ENCODE data around the gene VPS25. TPM values are rescaled to one million over a fixed set of nuclear protein-coding genes. Genes with fewer than 3 reads are reported as not detected.

Gene VPS25
- total RNA-seq, 2 donors from 2014 or later = 18.5 to 24.2 TPM

DNA sequence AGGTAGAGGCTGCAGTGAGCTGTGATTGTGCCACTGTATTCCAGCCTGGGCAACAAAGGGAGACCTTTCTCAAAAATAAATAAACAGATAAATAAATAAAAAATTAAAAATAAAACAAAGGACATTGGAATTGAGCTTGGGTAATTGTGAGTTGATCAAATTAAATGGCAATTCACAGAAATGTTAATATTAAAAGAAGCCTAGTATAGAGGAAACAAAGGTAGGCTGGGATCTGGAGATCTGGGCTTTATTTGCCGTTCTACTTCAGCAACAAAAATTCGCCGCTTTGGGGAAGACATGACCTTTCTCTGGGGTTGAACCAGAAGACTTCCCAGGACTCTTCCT, 332 bp upstream of the VPS25 start:
- ATAC-seq (ENCODE audit: insufficient number of reproducible peaks, low FRiP score, low read depth) = no peak

DNA sequence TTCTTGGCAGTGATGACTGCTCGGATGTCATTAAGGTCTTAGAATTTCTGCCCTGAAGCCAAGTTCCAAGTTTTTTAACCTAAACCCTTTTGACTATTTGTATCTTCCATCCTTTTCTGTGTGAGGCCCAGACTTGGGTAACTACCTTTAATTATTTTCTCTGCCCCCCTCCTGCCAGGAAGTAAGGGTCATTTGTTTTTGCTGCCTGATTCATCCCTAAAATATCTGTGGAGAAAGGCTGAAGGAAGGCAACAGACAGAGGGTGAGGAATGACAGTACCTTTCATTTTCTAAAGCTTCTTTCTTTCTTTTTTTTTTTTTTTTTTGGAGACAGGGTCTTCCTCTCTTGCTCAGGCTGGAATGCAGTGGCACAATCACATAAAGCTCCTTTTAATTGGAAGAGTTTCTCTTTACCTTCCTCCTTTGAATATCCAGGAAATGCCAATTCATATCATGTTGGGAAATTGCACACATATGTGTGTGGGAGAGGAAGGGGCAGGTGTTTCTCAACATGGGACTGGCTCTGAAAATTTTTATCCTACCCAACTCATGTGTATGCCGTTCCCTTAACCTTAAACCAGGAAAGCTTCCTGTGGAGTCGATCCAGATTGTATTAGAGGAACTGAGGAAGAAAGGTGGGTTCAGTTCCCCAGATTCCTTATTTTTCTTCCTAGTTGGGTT, 957 bp downstream of the VPS25 start:
- Histone ChIP-seq H3K36me3 (peaks cover 36% of the 10 kb centered on the region), H3K4me3 (peak overlapping the region; percentile 91), H3K27me3 (replicated peaks; ENCODE audit: insufficient read depth) (no peaks in the 10 kb centered on the region), H3K9me3 (no peaks in the 10 kb centered on the region), H3K27ac (peak overlapping the region in 1 of 2 donors; percentile 82), H3K4me1 (ENCODE audit: control insufficient read depth in 1 of 2, low read depth in 2 of 2) (peaks cover 3 to 8% of the 10 kb centered on the region in 2 donors)
- ATAC-seq (ENCODE audit: insufficient number of reproducible peaks, low FRiP score, low read depth) (no peak), DNase-seq (ENCODE audit: low spot score) (no peak)
- TF ChIP-seq, protein P1, sequence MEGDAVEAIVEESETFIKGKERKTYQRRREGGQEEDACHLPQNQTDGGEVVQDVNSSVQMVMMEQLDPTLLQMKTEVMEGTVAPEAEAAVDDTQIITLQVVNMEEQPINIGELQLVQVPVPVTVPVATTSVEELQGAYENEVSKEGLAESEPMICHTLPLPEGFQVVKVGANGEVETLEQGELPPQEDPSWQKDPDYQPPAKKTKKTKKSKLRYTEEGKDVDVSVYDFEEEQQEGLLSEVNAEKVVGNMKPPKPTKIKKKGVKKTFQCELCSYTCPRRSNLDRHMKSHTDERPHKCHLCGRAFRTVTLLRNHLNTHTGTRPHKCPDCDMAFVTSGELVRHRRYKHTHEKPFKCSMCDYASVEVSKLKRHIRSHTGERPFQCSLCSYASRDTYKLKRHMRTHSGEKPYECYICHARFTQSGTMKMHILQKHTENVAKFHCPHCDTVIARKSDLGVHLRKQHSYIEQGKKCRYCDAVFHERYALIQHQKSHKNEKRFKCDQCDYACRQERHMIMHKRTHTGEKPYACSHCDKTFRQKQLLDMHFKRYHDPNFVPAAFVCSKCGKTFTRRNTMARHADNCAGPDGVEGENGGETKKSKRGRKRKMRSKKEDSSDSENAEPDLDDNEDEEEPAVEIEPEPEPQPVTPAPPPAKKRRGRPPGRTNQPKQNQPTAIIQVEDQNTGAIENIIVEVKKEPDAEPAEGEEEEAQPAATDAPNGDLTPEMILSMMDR (IDR thresholded peaks at IDR 0.05) = no peak

More for the DNA sequence above, 332 bp upstream of the VPS25 start:
- TF ChIP-seq, protein P1 (IDR thresholded peaks at IDR 0.05) = no peak
- no peak for DNase-seq (ENCODE audit: low spot score)
- peaks cover 25% of the 10 kb centered on the region for H3K36me3 ChIP-seq
- H3K27me3 ChIP-seq (replicated peaks; ENCODE audit: insufficient read depth) = no peaks in the 10 kb centered on the region
- peak overlapping the region; percentile 91 for H3K4me3 ChIP-seq
- peaks cover 3 to 8% of the 10 kb centered on the region in 2 donors for H3K4me1 ChIP-seq (ENCODE audit: control insufficient read depth in 1 of 2, low read depth in 2 of 2)
- no peaks in the 10 kb centered on the region for H3K9me3 ChIP-seq
- H3K27ac ChIP-seq = peak overlapping the region; percentile 70 to 82

DNA sequence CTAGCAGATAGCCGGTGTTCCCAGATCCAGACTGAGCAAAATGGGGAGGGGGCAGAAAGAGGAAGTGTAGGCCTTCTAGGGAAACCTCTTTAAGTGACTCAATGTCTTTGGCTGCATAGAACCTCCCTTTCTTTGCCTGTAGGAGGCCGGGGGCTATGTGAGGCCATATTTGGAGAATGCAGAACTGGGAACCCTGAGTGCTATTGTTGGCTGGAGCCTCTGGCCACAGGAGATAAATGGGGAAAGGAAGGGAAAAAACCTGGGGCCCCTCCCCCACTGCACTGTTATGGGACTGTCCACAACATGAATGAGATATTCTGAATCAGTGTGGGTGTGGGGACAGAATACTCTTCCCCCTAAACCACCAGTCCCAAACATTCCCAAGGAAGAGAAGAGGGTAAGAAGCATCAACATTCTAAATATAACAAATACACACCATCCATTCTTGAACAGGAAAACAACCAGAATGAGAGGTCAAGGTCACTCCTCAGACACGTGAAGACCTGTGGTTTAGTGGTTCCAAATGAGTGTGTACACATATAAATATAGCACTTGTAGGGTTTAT, 2.4 kb downstream of the VPS25 start:
- Histone ChIP-seq H3K9me3 (no peaks in the 10 kb centered on the region), H3K4me1 (ENCODE audit: control insufficient read depth in 1 of 2, low read depth in 2 of 2) (peaks cover 7 to 18% of the 10 kb centered on the region in 2 donors), H3K4me3 (no peak overlapping the region), H3K27ac (no peak overlapping the region), H3K36me3 (peaks cover 40% of the 10 kb centered on the region), H3K27me3 (replicated peaks; ENCODE audit: insufficient read depth) (no peaks in the 10 kb centered on the region)
- ATAC-seq (ENCODE audit: insufficient number of reproducible peaks, low FRiP score, low read depth) = no peak
- TF ChIP-seq, protein P1 (IDR thresholded peaks at IDR 0.05) = no peak
- DNase-seq (ENCODE audit: low spot score) = no peak

DNA sequence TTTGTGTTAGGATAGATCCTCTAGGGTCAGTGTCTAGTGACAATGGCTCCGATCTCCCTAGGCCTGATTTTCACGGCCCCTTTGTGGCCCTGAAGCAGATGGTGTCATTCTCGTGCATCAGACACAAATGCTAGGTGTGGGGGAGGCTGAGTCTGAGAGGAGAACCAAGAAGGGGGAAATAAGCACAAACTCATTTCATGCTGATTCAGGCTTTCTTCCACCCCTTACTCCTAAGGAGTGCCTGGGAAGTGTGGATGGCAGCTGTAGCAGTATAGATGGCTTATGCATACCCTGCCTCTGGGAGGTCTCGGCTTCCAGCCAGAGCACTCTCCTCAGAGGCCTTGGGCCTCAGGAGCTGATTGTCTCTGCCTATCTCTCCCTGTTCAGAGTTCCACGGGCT, 5.3 kb downstream of the VPS25 start:
- ATAC-seq (ENCODE audit: insufficient number of reproducible peaks, low FRiP score, low read depth) (no peak), DNase-seq (ENCODE audit: low spot score) (no peak)
- TF ChIP-seq, protein P1 (IDR thresholded peaks at IDR 0.05) = no peak
- Histone ChIP-seq H3K36me3 (peaks cover 40% of the 10 kb centered on the region), H3K27ac (no peak overlapping the region), H3K9me3 (no peaks in the 10 kb centered on the region), H3K27me3 (replicated peaks; ENCODE audit: insufficient read depth) (peaks cover 9% of the 10 kb centered on the region), H3K4me1 (ENCODE audit: control insufficient read depth in 1 of 2, low read depth in 2 of 2) (peaks cover 7 to 22% of the 10 kb centered on the region in 2 donors), H3K4me3 (no peak overlapping the region)

DNA sequence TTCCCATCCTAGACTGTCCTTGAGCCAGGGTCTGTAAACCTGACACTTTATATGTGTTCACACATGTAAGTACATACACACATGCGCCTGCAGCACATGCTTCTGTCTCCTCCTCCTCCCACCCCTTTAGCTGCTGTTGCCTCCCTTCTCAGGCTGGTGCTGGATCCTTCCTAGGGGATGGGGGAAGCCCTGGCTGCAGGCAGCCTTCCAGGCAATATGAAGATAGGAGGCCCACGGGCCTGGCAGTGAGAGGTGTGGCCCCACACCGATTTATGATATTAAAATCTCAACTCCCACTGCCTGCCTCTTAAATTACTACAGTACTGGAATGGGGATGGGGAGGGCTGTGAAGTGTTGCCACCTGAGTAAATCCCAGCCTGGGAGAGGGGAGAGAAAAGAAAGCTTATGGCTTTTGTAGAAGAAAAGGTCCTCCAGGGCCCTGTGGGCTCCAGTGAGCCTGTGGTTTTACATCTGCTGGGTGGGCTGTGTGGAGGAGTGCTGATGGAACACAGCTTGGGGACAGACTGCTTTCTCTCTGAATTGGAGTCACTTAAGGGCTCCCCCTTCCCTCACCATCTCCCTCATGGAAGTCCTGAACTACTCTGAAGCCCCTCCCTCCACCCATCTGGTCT, 6.2 kb downstream of the VPS25 start:
- DNase-seq (ENCODE audit: low spot score) (no peak), ATAC-seq (ENCODE audit: insufficient number of reproducible peaks, low FRiP score, low read depth) (no peak)
- Histone ChIP-seq H3K27me3 (replicated peaks; ENCODE audit: insufficient read depth) (peaks cover 9% of the 10 kb centered on the region), H3K27ac (no peak overlapping the region), H3K36me3 (peaks cover 40% of the 10 kb centered on the region), H3K4me1 (ENCODE audit: control insufficient read depth in 1 of 2, low read depth in 2 of 2) (peaks cover 3 to 15% of the 10 kb centered on the region in 2 donors), H3K4me3 (no peak overlapping the region), H3K9me3 (no peaks in the 10 kb centered on the region)
- TF ChIP-seq, protein P1 (IDR thresholded peaks at IDR 0.05) = no peak

All from thoracic aorta (tissue), 2 donors.